OCI-LY3 (cell line): Measurements from ENCODE around the gene RTN4IP1.

Source experiments
- H2AFZ ChIP-seq: fragments of 200-600, 300-600 bp; shearing (Covaris generic); 2 replicates; pipeline ENCODE4 v1.6.0; 2014; ENCODE audit warnings: antibody characterized with exemption, low read depth, low read length
- H3K27ac ChIP-seq: fragments of 200-600, 300-600 bp; sonication (generic); 2 replicates; pipeline ENCODE4 v1.5.1; 2014; ENCODE audit warnings: mild to moderate bottlenecking, low read length, moderate library complexity, mixed read lengths
- H3K27me3 ChIP-seq: fragments of 200-600, 300-600 bp; sonication (generic); 2 replicates; pipeline ENCODE4 v1.6.1; 2014; ENCODE audit warnings: low read depth, low read length, mixed read lengths
- H3K36me3 ChIP-seq: fragments of 200-600, 300-600 bp; sonication (generic); replicated peaks from 2 replicates; pipeline ENCODE3; 2014; ENCODE audit warnings: low read depth, low read length, mixed read lengths
- H3K4me1 ChIP-seq: fragments of 300-600, 200-600 bp; sonication (generic); 2 replicates; pipeline ENCODE4 v1.6.1; 2014; ENCODE audit warnings: low read length, mixed read lengths
- H3K4me2 ChIP-seq: fragments of 200-600, 300-600 bp; sonication (generic); 2 replicates; pipeline ENCODE4 v1.6.1; 2014; ENCODE audit warnings: low read length, mixed read lengths
- H3K4me3 ChIP-seq: fragments of 300-600, 200-600 bp; sonication (generic); 2 replicates; pipeline ENCODE4 v1.5.1; 2014; ENCODE audit warnings: antibody characterized with exemption, mild to moderate bottlenecking, low read length, moderate library complexity
- H3K79me2 ChIP-seq: fragments of 300-600, 200-600 bp; shearing (Covaris generic); 2 replicates; pipeline ENCODE4 v1.6.1; 2014; ENCODE audit warnings: mild to moderate bottlenecking, low read length, mixed read lengths
- H3K9ac ChIP-seq: fragments of 300-600, 200-600 bp; shearing (Covaris generic); 2 replicates; pipeline ENCODE4 v1.6.0; 2014; ENCODE audit warnings: mild to moderate bottlenecking, low read length, moderate library complexity
- H3K9me3 ChIP-seq: fragments of 200-600, 300-600 bp; shearing (Covaris generic); 2 replicates; pipeline ENCODE4 v1.6.1; 2014; ENCODE audit warnings: low read length, mixed read lengths; ENCODE audit not compliant: insufficient read depth
- H4K20me1 ChIP-seq: fragments of 200-600, 300-600 bp; sonication (generic); 2 replicates; pipeline ENCODE4 v1.6.1; 2016; ENCODE audit warnings: low read length, mixed read lengths; ENCODE audit not compliant: insufficient read depth
- EZH2phosphoT487 ChIP-seq: fragments of 200-600 bp; shearing (Covaris generic); IDR thresholded peaks from 2 replicates; pipeline ENCODE4 v1.6.1; 2018; ENCODE audit warnings: antibody characterized with exemption, mixed run types, low read depth
- TF ChIP-seq, protein P1 (sequence below): fragments of 200-600, 300-600 bp; sonication (generic); IDR thresholded peaks from 2 replicates; pipeline ENCODE4 v1.5.1; 2014; ENCODE audit warnings: antibody characterized with exemption, low read length, low read depth

Gene RTN4IP1

DNA sequence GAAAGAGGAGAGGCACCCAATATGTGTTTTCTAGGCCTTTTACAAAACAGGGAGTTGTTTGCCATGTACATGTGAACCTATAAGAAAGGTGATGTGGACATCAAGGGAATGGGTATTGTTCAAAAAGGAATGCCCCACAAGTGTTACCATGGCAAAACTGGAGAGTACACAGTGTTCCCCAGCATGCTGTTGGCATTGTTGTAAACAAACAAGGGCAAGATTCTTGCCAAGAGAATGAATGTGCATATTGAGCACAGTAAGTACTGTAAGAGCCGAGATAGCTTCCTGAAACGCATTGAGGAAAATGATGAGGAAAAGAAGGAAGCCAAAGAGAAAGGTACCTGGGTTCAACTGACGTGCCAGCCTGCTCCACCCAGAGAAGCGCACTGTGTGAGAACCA is 13.2 kb upstream of the RTN4IP1 start:
- Histone ChIP-seq H3K79me2 (peaks cover 40% of the 10 kb centered on the region), H3K36me3 (peaks cover 52% of the 10 kb centered on the region), H4K20me1 (no peaks in the 10 kb centered on the region), H3K4me2 (no peak overlapping the region), H3K27ac (no peak overlapping the region), H3K9ac (no peak overlapping the region), H3K4me3 (no peak overlapping the region), H3K9me3 (no peaks in the 10 kb centered on the region), H3K27me3 (no peaks in the 10 kb centered on the region), H3K4me1 (peaks cover 41% of the 10 kb centered on the region), H2AFZ (no peak overlapping the region)
- TF ChIP-seq, protein P1, sequence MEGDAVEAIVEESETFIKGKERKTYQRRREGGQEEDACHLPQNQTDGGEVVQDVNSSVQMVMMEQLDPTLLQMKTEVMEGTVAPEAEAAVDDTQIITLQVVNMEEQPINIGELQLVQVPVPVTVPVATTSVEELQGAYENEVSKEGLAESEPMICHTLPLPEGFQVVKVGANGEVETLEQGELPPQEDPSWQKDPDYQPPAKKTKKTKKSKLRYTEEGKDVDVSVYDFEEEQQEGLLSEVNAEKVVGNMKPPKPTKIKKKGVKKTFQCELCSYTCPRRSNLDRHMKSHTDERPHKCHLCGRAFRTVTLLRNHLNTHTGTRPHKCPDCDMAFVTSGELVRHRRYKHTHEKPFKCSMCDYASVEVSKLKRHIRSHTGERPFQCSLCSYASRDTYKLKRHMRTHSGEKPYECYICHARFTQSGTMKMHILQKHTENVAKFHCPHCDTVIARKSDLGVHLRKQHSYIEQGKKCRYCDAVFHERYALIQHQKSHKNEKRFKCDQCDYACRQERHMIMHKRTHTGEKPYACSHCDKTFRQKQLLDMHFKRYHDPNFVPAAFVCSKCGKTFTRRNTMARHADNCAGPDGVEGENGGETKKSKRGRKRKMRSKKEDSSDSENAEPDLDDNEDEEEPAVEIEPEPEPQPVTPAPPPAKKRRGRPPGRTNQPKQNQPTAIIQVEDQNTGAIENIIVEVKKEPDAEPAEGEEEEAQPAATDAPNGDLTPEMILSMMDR: no peak
- no peak for TF ChIP-seq EZH2phosphoT487

DNA sequence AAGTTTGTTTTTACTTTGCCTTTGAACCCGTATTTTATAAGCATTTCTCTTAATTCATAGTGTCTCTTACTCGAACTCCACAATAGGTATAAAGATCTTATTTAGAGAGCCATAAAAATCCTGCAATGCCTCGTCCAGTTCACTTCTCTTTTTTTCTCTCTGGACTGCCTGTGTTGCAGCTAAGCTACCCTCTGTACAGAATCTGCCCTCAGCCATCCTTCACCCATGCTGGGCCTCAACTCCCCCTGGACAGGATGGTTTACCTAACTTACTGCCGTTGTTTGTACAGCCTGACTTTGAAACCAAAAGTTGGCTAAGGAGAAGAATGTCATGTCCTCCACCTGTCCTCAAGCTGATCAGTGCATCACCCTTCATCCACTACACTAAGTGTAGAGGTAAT is 10.5 kb upstream of the RTN4IP1 start:
- TF ChIP-seq, protein P1: no peak
- TF ChIP-seq EZH2phosphoT487: no peak
- Histone ChIP-seq H3K9me3 (no peaks in the 10 kb centered on the region), H3K79me2 (peaks cover 52% of the 10 kb centered on the region), H3K27ac (peak overlapping the region; percentile 69), H3K9ac (peak overlapping the region; percentile 52), H3K4me3 (peak overlapping the region; percentile 8; the same call in 1 of the 2 replicates), H3K36me3 (peaks cover 45% of the 10 kb centered on the region), H2AFZ (no peak overlapping the region), H3K27me3 (no peaks in the 10 kb centered on the region), H3K4me2 (peak overlapping the region; percentile 47), H3K4me1 (peaks cover 56% of the 10 kb centered on the region), H4K20me1 (no peaks in the 10 kb centered on the region)

DNA sequence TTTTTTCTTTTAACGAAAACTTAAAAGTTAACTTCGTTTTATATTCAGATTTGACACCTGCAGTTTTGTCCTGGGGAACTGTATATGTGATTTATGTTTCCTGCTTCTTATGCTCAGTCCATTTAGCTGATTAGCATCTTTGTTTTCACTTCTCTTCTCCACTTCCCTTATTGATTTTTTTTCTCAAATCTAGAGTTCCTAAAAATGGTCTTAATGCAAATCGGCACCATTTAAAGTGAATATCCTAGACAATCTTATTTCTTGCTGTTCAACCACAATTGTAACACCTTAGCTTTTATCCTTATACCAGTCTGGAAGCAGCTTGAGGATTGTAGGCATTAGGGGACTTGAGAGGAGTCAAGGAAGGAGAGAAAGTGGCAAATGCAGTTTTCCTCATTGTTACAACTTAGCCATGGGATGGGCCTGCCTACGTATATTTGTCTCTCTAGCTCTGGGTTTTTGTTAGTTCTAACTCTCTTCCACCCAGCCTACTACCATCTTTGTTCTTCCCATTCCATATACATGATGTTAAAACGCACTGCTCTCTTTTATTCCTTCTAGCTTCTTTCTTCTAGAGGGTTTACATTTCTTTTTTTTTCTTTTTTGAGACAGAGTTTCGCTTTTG is 8.5 kb upstream of the RTN4IP1 start:
- peak overlapping the region; percentile 99 for H3K27ac ChIP-seq
- H4K20me1 ChIP-seq: no peaks in the 10 kb centered on the region
- no peak for TF ChIP-seq EZH2phosphoT487
- TF ChIP-seq, protein P1: no peak
- no peaks in the 10 kb centered on the region for H3K27me3 ChIP-seq
- H3K4me3 ChIP-seq: peak overlapping the region; percentile 62
- H3K79me2 ChIP-seq: peaks cover 72% of the 10 kb centered on the region
- peaks cover 74% of the 10 kb centered on the region for H3K4me1 ChIP-seq
- H2AFZ ChIP-seq: no peak overlapping the region
- H3K36me3 ChIP-seq: peaks cover 47% of the 10 kb centered on the region
- no peaks in the 10 kb centered on the region for H3K9me3 ChIP-seq
- H3K9ac ChIP-seq: peak overlapping the region; percentile 87
- H3K4me2 ChIP-seq: peak overlapping the region; percentile 86

DNA sequence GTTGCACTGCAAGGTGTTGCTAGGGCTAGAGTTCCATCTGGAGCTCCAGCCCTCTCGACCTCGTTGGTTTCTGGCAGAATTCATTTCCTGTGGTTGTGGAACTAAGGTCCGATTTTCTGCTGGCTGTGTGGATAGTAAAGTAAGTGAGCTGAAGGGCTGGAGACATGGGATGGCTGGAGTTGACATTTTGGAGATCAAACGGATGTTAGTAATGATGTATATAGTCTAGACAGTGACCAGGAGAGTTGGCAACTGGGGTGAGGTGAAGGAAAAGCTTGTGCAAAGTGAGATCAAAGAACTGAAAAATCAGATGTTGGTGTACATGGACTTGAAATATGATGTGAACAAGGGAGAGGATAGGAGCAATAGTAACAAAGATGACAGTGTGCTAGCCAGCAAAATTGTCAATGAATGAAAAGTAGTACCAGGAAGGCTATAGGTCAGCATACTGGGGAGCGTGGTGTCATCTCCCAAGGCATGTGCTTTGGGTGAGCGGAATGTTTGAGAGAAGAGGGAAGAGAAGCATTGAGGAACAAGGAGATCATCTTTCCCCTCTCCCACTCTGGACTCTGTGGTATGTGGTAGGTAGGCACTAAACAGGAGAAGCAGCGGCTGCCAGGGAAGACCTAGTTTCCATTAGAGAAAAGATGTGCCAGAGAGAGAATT is 7.9 kb upstream of the RTN4IP1 start:
- H2AFZ ChIP-seq: no peak overlapping the region
- H4K20me1 ChIP-seq: no peaks in the 10 kb centered on the region
- peak overlapping the region; percentile 99 for H3K27ac ChIP-seq
- peak overlapping the region; percentile 62 for H3K4me3 ChIP-seq
- H3K36me3 ChIP-seq: peaks cover 41% of the 10 kb centered on the region
- no peaks in the 10 kb centered on the region for H3K27me3 ChIP-seq
- peaks cover 78% of the 10 kb centered on the region for H3K79me2 ChIP-seq
- H3K4me1 ChIP-seq: peaks cover 80% of the 10 kb centered on the region
- TF ChIP-seq, protein P1: no peak
- TF ChIP-seq EZH2phosphoT487: no peak
- H3K9me3 ChIP-seq: no peaks in the 10 kb centered on the region
- peak overlapping the region; percentile 86 for H3K4me2 ChIP-seq
- peak overlapping the region; percentile 87 for H3K9ac ChIP-seq
